ENCODE measurements around the gene ESRRA. TPM values are rescaled to one million over a fixed set of nuclear protein-coding genes. Genes with fewer than 3 reads are reported as not detected.

The ESRRA gene
- total RNA-seq, 1 experiment from 2014 or later, result 61.0 TPM

GRCh38 chr11:64275841-64276240 is 29.5 kb upstream of the ESRRA start:
- no peaks in the 10 kb centered on the region for H4K20me1 ChIP-seq (ENCODE audit: insufficient read depth)
- no peaks in the 10 kb centered on the region for H3K9me3 ChIP-seq (ENCODE audit: insufficient read depth, low read depth)
- no peak overlapping the region for H3K4me2 ChIP-seq
- no peak overlapping the region for H2AFZ ChIP-seq
- H3K36me3 ChIP-seq (ENCODE audit: low read depth), result no peaks in the 10 kb centered on the region
- H3K9me2 ChIP-seq (ENCODE audit: insufficient read depth), result no peaks in the 10 kb centered on the region
- 0 out of 2 replicates have a peak overlapping the region, but pooled peaks have one; percentile 27 for H3K27ac ChIP-seq
- TF ChIP-seq CTCF (conservative IDR thresholded peaks at IDR 0.05), result no peak
- CTCF ChIA-PET, result interaction anchor here (1.0 to 1.6 kb wide), 3 partner anchors 29 to 56 kb away, joined by 3 to 13 read pairs (median 5); partner anchors contain the start of gene PRDX5
- TSS peak; percentile 13 for BruUV-seq (replicated peaks)
- no peaks in the 10 kb centered on the region for H3K27me3 ChIP-seq (ENCODE audit: insufficient read depth, low read depth)
- H3K79me2 ChIP-seq (ENCODE audit: low read depth), result peaks cover 25% of the 10 kb centered on the region
- peaks cover 49% of the 10 kb centered on the region for H3F3A ChIP-seq (ENCODE audit: insufficient read depth, low read depth)
- peak in 1 of 2 experiments; percentile 26 for DNase-seq
- no peak overlapping the region for H3K4me3 ChIP-seq
- peaks cover 29% of the 10 kb centered on the region for H3K4me1 ChIP-seq (replicated peaks; ENCODE audit: insufficient read depth)
- intact Hi-C loops (cut with micrococcal nuclease; ENCODE audit: unreplicated experiment), result loop anchor here (2.0 kb wide), 3 partner anchors 41 to 83 kb away; partner anchors contain the start of genes RPS6KA4 and VEGFB
- POLR2A ChIA-PET (ENCODE audit: unreplicated experiment), result interaction anchor here (0.7 kb wide), 2 partner anchors 27 to 662 kb away, joined by 7 to 18 read pairs; no protein-coding TSS in a partner anchor

- Histone ChIP-seq H3K36me3 (ENCODE audit: low read depth) (no peaks in the 10 kb centered on the region), H3K4me1 (replicated peaks; ENCODE audit: insufficient read depth) (peaks cover 28% of the 10 kb centered on the region), H2AFZ (no peak overlapping the region), H3K4me3 (no peak overlapping the region), H3K79me2 (ENCODE audit: low read depth) (peaks cover 21% of the 10 kb centered on the region), H3K27me3 (ENCODE audit: insufficient read depth, low read depth) (no peaks in the 10 kb centered on the region), H3K9me2 (ENCODE audit: insufficient read depth) (no peaks in the 10 kb centered on the region), H3F3A (ENCODE audit: insufficient read depth, low read depth) (peaks cover 43% of the 10 kb centered on the region), H3K27ac (peak overlapping the region; percentile 41), H3K4me2 (peak overlapping the region; percentile 41), H4K20me1 (ENCODE audit: insufficient read depth) (no peaks in the 10 kb centered on the region), H3K9me3 (ENCODE audit: insufficient read depth, low read depth) (no peaks in the 10 kb centered on the region)
- POLR2A ChIA-PET (ENCODE audit: unreplicated experiment), result interaction anchor here (0.6 to 1.0 kb wide), 3 partner anchors 26 to 78 kb away, joined by 3 to 7 read pairs (median 4); partner anchors contain the start of genes PRDX5 and TRMT112
- no peak for TF ChIP-seq EZH2 (IDR thresholded peaks at IDR 0.05; ENCODE audit: low read depth)
- TF ChIP-seq CTCF (conservative IDR thresholded peaks at IDR 0.05), result no peak
- peak; percentile 85 to 97 for DNase-seq
- intact Hi-C loops (cut with micrococcal nuclease; ENCODE audit: unreplicated experiment), result loop anchor here (2.0 kb wide), 3 partner anchors 42 to 82 kb away; partner anchors contain the start of genes RPS6KA4 and VEGFB
- CTCF ChIA-PET, result interaction anchor here (0.6 to 1.6 kb wide), 8 partner anchors 9 to 373 kb away, joined by 3 to 14 read pairs (median 8); partner anchors contain the start of gene PRDX5
- BruUV-seq (replicated peaks), result no TSS peak
These were observed 28.5 kb upstream of the ESRRA start for GRCh38 chr11:64276653-64277431.

GRCh38 chr11:64278576-64279190 is 26.6 kb upstream of the ESRRA start:
- no peak for TF ChIP-seq CTCF (conservative IDR thresholded peaks at IDR 0.05)
- TF ChIP-seq EZH2 (IDR thresholded peaks at IDR 0.05; ENCODE audit: low read depth), result no peak
- H3K4me3 ChIP-seq, result no peak overlapping the region
- ChIA-PET POLR2A (ENCODE audit: unreplicated experiment) (interaction anchor here (1.1 kb wide), 1 partner anchor 33 kb away, joined by 4 read pairs; no protein-coding TSS in a partner anchor), CTCF (interaction anchor here (1.9 kb wide), 1 partner anchor 77 kb away, joined by 4 read pairs; no protein-coding TSS in a partner anchor)
- H3K27ac ChIP-seq, result no peak overlapping the region
- intact Hi-C loops (cut with micrococcal nuclease; ENCODE audit: unreplicated experiment), result no loop called here
- H3K4me1 ChIP-seq (replicated peaks; ENCODE audit: insufficient read depth), result peaks cover 23% of the 10 kb centered on the region
- DNase-seq, result peak in 1 of 2 experiments; percentile 34
- H4K20me1 ChIP-seq (ENCODE audit: insufficient read depth), result no peaks in the 10 kb centered on the region
- no peak overlapping the region for H2AFZ ChIP-seq
- H3K9me3 ChIP-seq (ENCODE audit: insufficient read depth, low read depth), result no peaks in the 10 kb centered on the region
- no peaks in the 10 kb centered on the region for H3K9me2 ChIP-seq (ENCODE audit: insufficient read depth)
- peaks cover 39% of the 10 kb centered on the region for H3F3A ChIP-seq (ENCODE audit: insufficient read depth, low read depth)
- no peaks in the 10 kb centered on the region for H3K36me3 ChIP-seq (ENCODE audit: low read depth)
- peaks cover 10% of the 10 kb centered on the region for H3K79me2 ChIP-seq (ENCODE audit: low read depth)
- no peak overlapping the region for H3K4me2 ChIP-seq
- H3K27me3 ChIP-seq (ENCODE audit: insufficient read depth, low read depth), result no peaks in the 10 kb centered on the region
- BruUV-seq (replicated peaks), result no TSS peak
